K562 (cell line): ENCODE results near the gene SP6. TPM values are rescaled to one million over a fixed set of nuclear protein-coding genes. Genes with fewer than 3 reads are reported as not detected.

Experiments used
- ATAC-seq: fragments of 200-7000 bp; cut with Tn5 transposase; 3 replicates; pipeline ENCODE4 v1.9.1; 2020; ENCODE audit warnings: moderate library complexity
- BruUV-seq: library from RNA; stranded (reverse); fragments of 400-500 nt; replicated peaks from 2 replicates; lab custom pipeline; 2021; lab: Mats Ljungman, UMichigan
- CTCF ChIA-PET: fragments of 300-600 bp; formaldehyde crosslinking; extraction: SDS; loops from one replicate; lab custom pipeline; 2021; ENCODE audit warnings: low intra/inter-chr PET ratio; lab: Yijun Ruan, JAX
- POLR2A ChIA-PET: fragments of 300-600, 350-650 bp; sonication (Branson Sonifier 250); formaldehyde crosslinking; extraction: SDS; loops from one replicate; lab custom pipeline; 2021; ENCODE audit warnings: antibody characterized with exemption, inconsistent platforms; lab: Yijun Ruan, JAX
- DNase-seq, 4 experiments: peaks; one replicate each; pipeline versions ENCODE4 v3.0.0 to v3.0.0-alpha.2; 2011 to 2018; ENCODE audit warnings: low spot score in 3 of 4, mixed read lengths in 3 of 4; ENCODE audit errors: extremely low read depth in 1 of 4
- FAIRE-seq: peaks from 2 replicates; lab custom pipeline; 2011; peaks lifted over from hg19 to GRCh38; lab: Jason Lieb, UNC
- H2AFZ ChIP-seq: 2 replicates; pipeline ENCODE4 v1.6.0; 2011; ENCODE audit warnings: low read depth, low read length, control low read depth, inconsistent platforms
- H3K27ac ChIP-seq: fragments of 200-600 bp; 3 replicates; pipeline ENCODE4 v1.8.0; 2011; ENCODE audit warnings: low read depth, mild to moderate bottlenecking, control low read depth, inconsistent platforms, low read length, moderate library complexity, mixed read lengths; ENCODE audit errors: extremely low read depth
- H3K27me3 ChIP-seq, 2 experiments: fragments of 300-600 bp in 1 of 2; 2 replicates in 1 of 2; 3 replicates in 1 of 2; pipeline versions ENCODE4 v1.6.0 to v1.8.0; 2011; ENCODE audit warnings: inconsistent platforms in 2 of 2, low read length in 2 of 2, mild to moderate bottlenecking in 1 of 2, mixed read lengths in 1 of 2, moderate library complexity in 1 of 2; ENCODE audit not compliant: control insufficient read depth in 2 of 2, insufficient read depth in 2 of 2
- H3K36me3 ChIP-seq: fragments of 300-600 bp; 3 replicates; pipeline ENCODE4 v1.8.0; 2011; ENCODE audit warnings: mild to moderate bottlenecking, low read length, inconsistent platforms; ENCODE audit not compliant: control insufficient read depth, insufficient read depth
- H3K4me1 ChIP-seq, 2 experiments: fragments of 200-600 bp in 1 of 2; replicated peaks in 1 of 2; 2 replicates in 1 of 2; 3 replicates in 1 of 2; pipeline versions ENCODE4 v1.5.1 to v1.8.0; 2011; ENCODE audit warnings: inconsistent platforms in 2 of 2, low read length in 2 of 2, mild to moderate bottlenecking in 1 of 2, mixed read lengths in 1 of 2, moderate library complexity in 1 of 2; ENCODE audit not compliant: control insufficient read depth in 2 of 2, insufficient read depth in 2 of 2
- H3K4me2 ChIP-seq: 2 replicates; pipeline ENCODE4 v1.6.1; 2011; ENCODE audit warnings: low read length, control low read depth, inconsistent platforms, mixed read lengths; ENCODE audit not compliant: insufficient read depth
- H3K4me3 ChIP-seq: fragments of 200-600 bp; sonication (generic), shearing (Covaris generic); 2 replicates; pipeline ENCODE4 v1.5.1; 2016; ENCODE audit warnings: control low read depth, inconsistent platforms
- H3K79me2 ChIP-seq: fragments of 200-600 bp; 3 replicates; pipeline ENCODE4 v1.8.0; 2011; ENCODE audit warnings: low read length, inconsistent platforms; ENCODE audit not compliant: control insufficient read depth, insufficient read depth
- H3K9ac ChIP-seq, 2 experiments: 2 replicates each; pipeline versions ENCODE4 v1.6.0 to v1.6.1; 2011; ENCODE audit warnings: low read depth in 2 of 2, low read length in 2 of 2, control low read depth in 1 of 2, inconsistent platforms in 1 of 2, mild to moderate bottlenecking in 1 of 2, mixed read lengths in 1 of 2; ENCODE audit not compliant: insufficient read depth in 1 of 2
- H3K9me1 ChIP-seq: one replicate; pipeline ENCODE4 v1.6.0; 2011; ENCODE audit warnings: inconsistent platforms, mild to moderate bottlenecking, low read length, moderate library complexity; ENCODE audit not compliant: control insufficient read depth, insufficient read depth
- H3K9me3 ChIP-seq: replicated peaks from 2 replicates; pipeline ENCODE4 v1.5.1; 2011; ENCODE audit warnings: low read depth, low read length, inconsistent platforms; ENCODE audit not compliant: control insufficient read depth, insufficient read depth
- H4K20me1 ChIP-seq: replicated peaks from 2 replicates; pipeline ENCODE4 v1.6.1; 2011; ENCODE audit warnings: low read length, inconsistent platforms, mixed read lengths; ENCODE audit not compliant: control insufficient read depth, insufficient read depth
- ADNP ChIP-seq: fragments of 200-800 bp; sonication (Bioruptor generic); IDR thresholded peaks from 2 replicates; pipeline ENCODE4 v1.6.1; 2016; ENCODE audit warnings: missing genetic modification characterization, missing compliant biosample characterization
- NELFE ChIP-seq: IDR thresholded peaks from 2 replicates; pipeline ENCODE4 v1.6.1; 2011; ENCODE audit warnings: mild to moderate bottlenecking; ENCODE audit not compliant: insufficient read depth, insufficient read length
- NUFIP1 ChIP-seq: fragments of 450-650 bp; IDR thresholded peaks from 2 replicates; pipeline ENCODE4 v1.6.1; 2018; ENCODE audit not compliant: partially characterized antibody
- PTBP1 ChIP-seq: fragments of 200-400 bp; formaldehyde crosslinking; IDR thresholded peaks from 2 replicates; pipeline ENCODE4 v1.6.1; 2017; ENCODE audit warnings: low read depth, low read length
- RBM14 ChIP-seq: fragments of 200-400 bp; formaldehyde crosslinking; IDR thresholded peaks from 2 replicates; pipeline ENCODE4 v1.6.1; 2018; ENCODE audit warnings: low read depth, mild to moderate bottlenecking, low read length, moderate library complexity, borderline replicate concordance; ENCODE audit not compliant: insufficient read depth
- RNF2 ChIP-seq: sonication (generic); IDR thresholded peaks from 2 replicates; pipeline ENCODE4 v1.6.1; 2016
- SMARCA5 ChIP-seq: fragments of 450-650 bp; IDR thresholded peaks from 2 replicates; pipeline ENCODE4 v1.6.1; 2016
- TCF3 ChIP-seq: sonication (generic); formaldehyde crosslinking; IDR thresholded peaks from 2 replicates; pipeline ENCODE4 v1.4.0; 2020; ENCODE audit warnings: mild to moderate bottlenecking, missing genetic modification reagents
- ZHX1 ChIP-seq: fragments of 150-350 bp; conservative IDR thresholded peaks from 2 replicates; pipeline ENCODE4 v1.6.1; 2014; ENCODE audit warnings: low read length
- ZNF124 ChIP-seq: sonication (generic); formaldehyde crosslinking; IDR thresholded peaks from 2 replicates; pipeline ENCODE4 v1.8.1; 2022; ENCODE audit warnings: missing genetic modification reagents
- WGBS: fragments of 100-300 bp; shearing (Covaris generic); methylation state at CpG from one replicate; pipeline ENCODE4 v1.1.6; 2016; ENCODE audit warnings: low coverage, mixed read lengths; ENCODE audit not compliant: insufficient coverage; ENCODE audit errors: missing lambda C conversion rate; 5-methylcytosine and 5-hydroxymethylcytosine counted together
- in situ Hi-C: fragments of 300-500 bp; cut with MboI; formaldehyde crosslinking; loops from 4 replicates; pipeline ENCODE4 v1.15.0; 2018; ENCODE audit warnings: inconsistent platforms, mixed read lengths
- intact Hi-C: fragments of 100-400 bp; cut with micrococcal nuclease; formaldehyde crosslinking; loops from 2 replicates; pipeline ENCODE4 v1.14.2; 2022
- polyA plus RNA-seq, 8 experiments: library from polyadenylated mRNA; depleted of rRNA in 4 of 8; stranded (reverse) in 5 of 8; unstranded in 3 of 8; fragments of >200 nt; fragmentation: Nextera tagmentation in 2 of 8; fragmentation: Illumina TruSeq in 1 of 8; extraction: Ambion mirVana in 2 of 8; extraction: Trizol in 1 of 8; gene quantifications; 2 replicates each; pipeline versions ENCODE4 v1.2.1 to v1.2.3, GENCODE V29; 2011 to 2014; ENCODE audit warnings: inconsistent platforms in 1 of 8, missing spikeins in 1 of 8
- total RNA-seq, 7 experiments: library from RNA; depleted of rRNA in 6 of 7; stranded (reverse); fragments of >200 nt in 6 of 7; fragmentation: Illumina TruSeq in 2 of 7; extraction: Trizol in 2 of 7; gene quantifications; 2 replicates each; pipeline versions ENCODE4 v1.2.1 to v1.2.3, GENCODE V29; 2011 to 2021; ENCODE audit warnings: low replicate concordance in 1 of 7

Gene SP6
- total and polyA plus RNA-seq, 9 of the 15 experiments (the other 6 are each of a cell fraction or from before 2014, with no cell fraction given) = 0.11 to 7.9 (median 2.2) TPM

- Histone ChIP-seq H2AFZ (no peak overlapping the region), H3K4me3 (no peak overlapping the region), H3K9ac (peak overlapping the region in 1 of 2 experiments; percentile 43; a peak in 1 of 4 replicates), H4K20me1 (no peaks in the 10 kb centered on the region), H3K79me2 (no peaks in the 10 kb centered on the region), H3K36me3 (no peaks in the 10 kb centered on the region), H3K9me3 (no peaks in the 10 kb centered on the region), H3K27ac (no peak overlapping the region), H3K27me3 (no peaks in the 10 kb centered on the region; a peak in 1 of 5 replicates), H3K9me1 (no peaks in the 10 kb centered on the region), H3K4me1 (peaks cover 40 to 43% of the 10 kb centered on the region in 2 experiments), H3K4me2 (no peak overlapping the region)
- BruUV-seq = no TSS peak
- intact Hi-C loops (no loop called here), in situ Hi-C loops (no loop called here)
- 56% methylated on average over 8 of the region's 9 CpGs for WGBS
- DNase-seq = no peak
- no peak for ATAC-seq
- no peak for FAIRE-seq
- POLR2A ChIA-PET = interaction anchor here (1.0 to 1.7 kb wide), 2 partner anchors 13 to 51 kb away, joined by 3 to 8 read pairs; partner anchors contain the start of gene SP2
- CTCF ChIA-PET = no interaction called here
- TF ChIP-seq PTBP1 (0 out of 2 replicates have a peak, but pooled peaks have one; percentile 50), SMARCA5 (0 out of 2 replicates have a peak, but pooled peaks have one; percentile 46), TCF3 (CRISPR knock-in tag) (no peak), NUFIP1 (no peak), ZHX1 (no peak), NELFE (no peak), RBM14 (no peak), RNF2 (no peak), ZNF124 (CRISPR knock-in tag) (no peak), ADNP (tag) (peak; percentile 69; the same call in 1 of the 2 replicates)
Observed at GRCh38 chr17:47882695-47883588, 32.0 kb upstream of the SP6 start.
